ENCODE data around the gene RSPRY1.

Gene RSPRY1

GRCh38 chr16:57282510-57283213 lies 96.5 kb downstream of the RSPRY1 start:
- Histone ChIP-seq H4K12ac (ENCODE audit: low read depth, low read length) (no peak overlapping the region), H4K91ac (ENCODE audit: low read depth, low read length) (no peak overlapping the region), H3K4me1 (ENCODE audit: control insufficient read depth in 1 of 2, insufficient read depth in 2 of 2, low read length in 2 of 2) (peaks cover 9 to 12% of the 10 kb centered on the region in 2 experiments), H3K27ac (ENCODE audit: low read depth, low read length) (no peak overlapping the region), H3K79me2 (ENCODE audit: control insufficient read depth, insufficient read depth, low read length, poor library complexity) (no peaks in the 10 kb centered on the region), H3K36me3 (ENCODE audit: control insufficient read depth in 1 of 2, insufficient read depth in 2 of 2, low read length in 2 of 2) (no peaks in the 10 kb centered on the region), H3K27me3 (ENCODE audit: insufficient read depth, low read length) (peaks cover 23% of the 10 kb centered on the region), H3K23ac (ENCODE audit: low read length) (no peak overlapping the region), H3K9ac (ENCODE audit: low read length) (no peak overlapping the region), H4K8ac (ENCODE audit: low read depth, low read length) (no peak overlapping the region), H3K4me2 (ENCODE audit: low read length) (no peak overlapping the region), H3K9me3 (ENCODE audit: insufficient read depth, low read depth, low read length) (peaks cover 4% of the 10 kb centered on the region), H2BK12ac (ENCODE audit: low read length) (no peak overlapping the region), H2BK5ac (ENCODE audit: low read depth, low read length, poor library complexity) (no peak overlapping the region), H3K4me3 (ENCODE audit: low read depth, low read length) (peak overlapping the region; percentile 7), H3K18ac (ENCODE audit: low read length) (no peak overlapping the region), H3K4ac (ENCODE audit: low read depth, low read length) (no peak overlapping the region), H3K79me1 (ENCODE audit: low read length) (peaks cover 6% of the 10 kb centered on the region), H2BK120ac (ENCODE audit: insufficient read depth, low read length, poor library complexity) (no peak overlapping the region), H2AK5ac (ENCODE audit: low read length) (no peak overlapping the region), H2AFZ (ENCODE audit: insufficient read depth, low read length, poor library complexity) (no peak overlapping the region), H3K14ac (ENCODE audit: low read length) (no peak overlapping the region)
- no peak for DNase-seq
- WGBS (ENCODE audit: extremely low coverage, insufficient coverage, insufficient read length): no CpG with 5 or more reads among the region's 8 CpGs

- H3K27me3 ChIP-seq (ENCODE audit: insufficient read depth, low read length): peaks cover 23% of the 10 kb centered on the region
- H2BK120ac ChIP-seq (ENCODE audit: insufficient read depth, low read length, poor library complexity): no peak overlapping the region
- H3K79me2 ChIP-seq (ENCODE audit: control insufficient read depth, insufficient read depth, low read length, poor library complexity): no peaks in the 10 kb centered on the region
- H2BK12ac ChIP-seq (ENCODE audit: low read length): no peak overlapping the region
- no peak overlapping the region for H4K8ac ChIP-seq (ENCODE audit: low read depth, low read length)
- H3K79me1 ChIP-seq (ENCODE audit: low read length): peaks cover 6% of the 10 kb centered on the region
- H3K4me1 ChIP-seq (ENCODE audit: control insufficient read depth in 1 of 2, insufficient read depth in 2 of 2, low read length in 2 of 2): peaks cover 9 to 12% of the 10 kb centered on the region in 2 experiments
- no CpG with 5 or more reads among the region's 24 CpGs for WGBS (ENCODE audit: extremely low coverage, insufficient coverage, insufficient read length)
- H3K4me2 ChIP-seq (ENCODE audit: low read length): no peak overlapping the region
- H2BK5ac ChIP-seq (ENCODE audit: low read depth, low read length, poor library complexity): no peak overlapping the region
- H3K14ac ChIP-seq (ENCODE audit: low read length): no peak overlapping the region
- H3K18ac ChIP-seq (ENCODE audit: low read length): no peak overlapping the region
- H3K4me3 ChIP-seq (ENCODE audit: low read depth, low read length): no peak overlapping the region
- DNase-seq: peak in 1 of 2 donors; percentile 32
- no peak overlapping the region for H2AK5ac ChIP-seq (ENCODE audit: low read length)
- H4K91ac ChIP-seq (ENCODE audit: low read depth, low read length): no peak overlapping the region
- H3K9me3 ChIP-seq (ENCODE audit: insufficient read depth, low read depth, low read length): peaks cover 4% of the 10 kb centered on the region
- H3K23ac ChIP-seq (ENCODE audit: low read length): no peak overlapping the region
- no peak overlapping the region for H3K27ac ChIP-seq (ENCODE audit: low read depth, low read length)
- H3K9ac ChIP-seq (ENCODE audit: low read length): no peak overlapping the region
- H4K12ac ChIP-seq (ENCODE audit: low read depth, low read length): no peak overlapping the region
- no peak overlapping the region for H2AFZ ChIP-seq (ENCODE audit: insufficient read depth, low read length, poor library complexity)
- no peak overlapping the region for H3K4ac ChIP-seq (ENCODE audit: low read depth, low read length)
- H3K36me3 ChIP-seq (ENCODE audit: control insufficient read depth in 1 of 2, insufficient read depth in 2 of 2, low read length in 2 of 2): no peaks in the 10 kb centered on the region
Measured at GRCh38 chr16:57283214-57283958, 97.3 kb downstream of the RSPRY1 start.

GRCh38 chr16:57283959-57284208 lies 97.8 kb downstream of the RSPRY1 start:
- Histone ChIP-seq H3K4me3 (ENCODE audit: low read depth, low read length) (peak overlapping the region; percentile 50), H2AFZ (ENCODE audit: insufficient read depth, low read length, poor library complexity) (no peak overlapping the region), H4K91ac (ENCODE audit: low read depth, low read length) (no peak overlapping the region), H2BK12ac (ENCODE audit: low read length) (no peak overlapping the region), H3K79me2 (ENCODE audit: control insufficient read depth, insufficient read depth, low read length, poor library complexity) (no peaks in the 10 kb centered on the region), H3K27me3 (ENCODE audit: insufficient read depth, low read length) (peaks cover 23% of the 10 kb centered on the region), H3K9me3 (ENCODE audit: insufficient read depth, low read depth, low read length) (peaks cover 4% of the 10 kb centered on the region), H3K9ac (ENCODE audit: low read length) (no peak overlapping the region), H3K18ac (ENCODE audit: low read length) (no peak overlapping the region), H2BK5ac (ENCODE audit: low read depth, low read length, poor library complexity) (no peak overlapping the region), H3K23ac (ENCODE audit: low read length) (no peak overlapping the region), H4K8ac (ENCODE audit: low read depth, low read length) (no peak overlapping the region), H2BK120ac (ENCODE audit: insufficient read depth, low read length, poor library complexity) (no peak overlapping the region), H4K12ac (ENCODE audit: low read depth, low read length) (no peak overlapping the region), H3K14ac (ENCODE audit: low read length) (no peak overlapping the region), H3K4ac (ENCODE audit: low read depth, low read length) (no peak overlapping the region), H3K4me2 (ENCODE audit: low read length) (peak overlapping the region; percentile 63), H2AK5ac (ENCODE audit: low read length) (no peak overlapping the region), H3K36me3 (ENCODE audit: control insufficient read depth in 1 of 2, insufficient read depth in 2 of 2, low read length in 2 of 2) (no peaks in the 10 kb centered on the region), H3K27ac (ENCODE audit: low read depth, low read length) (no peak overlapping the region), H3K4me1 (ENCODE audit: control insufficient read depth in 1 of 2, insufficient read depth in 2 of 2, low read length in 2 of 2) (peaks cover 9 to 12% of the 10 kb centered on the region in 2 experiments), H3K79me1 (ENCODE audit: low read length) (peaks cover 6% of the 10 kb centered on the region)
- DNase-seq: no peak
- no CpG with 5 or more reads among the region's 14 CpGs for WGBS (ENCODE audit: extremely low coverage, insufficient coverage, insufficient read length)

DNA sequence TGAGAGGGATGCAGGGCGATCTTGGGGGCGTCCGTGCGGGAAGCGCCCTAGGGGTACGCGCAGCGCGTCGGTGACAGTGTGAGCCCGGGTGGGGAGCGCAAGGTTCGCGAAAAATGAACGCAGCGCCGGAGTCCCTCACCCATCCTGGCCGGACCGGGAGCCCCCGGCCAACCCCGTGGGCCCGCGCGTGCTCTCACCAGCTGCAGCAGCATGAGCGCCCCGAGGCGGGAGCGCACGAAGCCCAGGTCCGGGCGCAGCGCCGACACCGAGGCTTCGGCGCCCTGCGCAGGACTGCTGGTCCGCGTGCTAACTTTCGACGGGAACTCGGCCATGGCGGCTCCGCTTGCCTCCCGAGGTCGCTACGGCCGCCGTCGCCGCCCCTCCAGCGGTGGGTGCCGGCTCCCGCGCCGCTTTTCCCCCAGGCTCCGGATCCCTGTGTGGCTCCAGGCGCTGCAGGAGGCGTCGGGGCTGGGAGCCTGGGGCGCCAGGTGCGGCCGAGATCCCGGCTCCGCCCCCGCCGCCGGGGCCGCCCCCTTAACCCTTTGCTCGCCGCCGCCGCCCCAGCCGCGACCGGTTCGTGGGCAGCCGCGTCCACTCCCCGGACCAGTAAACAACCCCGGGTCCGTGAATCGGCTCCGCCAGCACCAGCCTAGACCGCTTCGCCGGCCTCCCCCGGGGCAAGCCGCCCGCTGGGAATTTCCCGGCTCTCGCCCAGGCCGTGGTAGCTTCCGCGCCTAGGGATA lies 98.3 kb downstream of the RSPRY1 start, which contains the start of gene PLLP:
Gene PLLP (minus strand): TSS at position 464 of the 743 bp plus-strand sequence. CDS start 132 bp downstream, at position 332.
- no peak within 1 kb of the TSS for H3K4ac ChIP-seq (ENCODE audit: low read depth, low read length)
- peak within 1 kb of the TSS; percentile 50 for H3K4me3 ChIP-seq (ENCODE audit: low read depth, low read length)
- peak within 1 kb of the TSS; percentile 63 for H3K4me2 ChIP-seq (ENCODE audit: low read length)
- peak within 1 kb of the TSS; percentile 77 for H4K12ac ChIP-seq (ENCODE audit: low read depth, low read length)
- no peak within 1 kb of the TSS for H3K9ac ChIP-seq (ENCODE audit: low read length)
- H3K4me1 ChIP-seq (ENCODE audit: control insufficient read depth in 1 of 2, insufficient read depth in 2 of 2, low read length in 2 of 2): peaks cover 9 to 12% of the 10 kb centered on the region in 2 experiments
- no peak within 1 kb of the TSS for H2AK5ac ChIP-seq (ENCODE audit: low read length)
- H3K79me1 ChIP-seq (ENCODE audit: low read length): peaks cover 6% of the 10 kb centered on the region
- peak within 1 kb of the TSS; percentile 76 for H3K14ac ChIP-seq (ENCODE audit: low read length)
- H3K23ac ChIP-seq (ENCODE audit: low read length): no peak within 1 kb of the TSS
- no peak within 1 kb of the TSS for H2BK120ac ChIP-seq (ENCODE audit: insufficient read depth, low read length, poor library complexity)
- peak within 1 kb of the TSS; percentile 55 for H4K8ac ChIP-seq (ENCODE audit: low read depth, low read length)
- H2AFZ ChIP-seq (ENCODE audit: insufficient read depth, low read length, poor library complexity): peak within 1 kb of the TSS; percentile 91
- peak within 1 kb of the TSS; percentile 45 for H2BK12ac ChIP-seq (ENCODE audit: low read length)
- no peak within 1 kb of the TSS for H2BK5ac ChIP-seq (ENCODE audit: low read depth, low read length, poor library complexity)
- peaks cover 23% of the 10 kb centered on the region for H3K27me3 ChIP-seq (ENCODE audit: insufficient read depth, low read length)
- peak within 1 kb of the TSS; percentile 54 for H3K18ac ChIP-seq (ENCODE audit: low read length)
- no peaks in the 10 kb centered on the region for H3K79me2 ChIP-seq (ENCODE audit: control insufficient read depth, insufficient read depth, low read length, poor library complexity)
- H3K36me3 ChIP-seq (ENCODE audit: control insufficient read depth in 1 of 2, insufficient read depth in 2 of 2, low read length in 2 of 2): no peaks in the 10 kb centered on the region
- no peak within 1 kb of the TSS for H3K27ac ChIP-seq (ENCODE audit: low read depth, low read length)
- H3K9me3 ChIP-seq (ENCODE audit: insufficient read depth, low read depth, low read length): peaks cover 4% of the 10 kb centered on the region
- no peak within 1 kb of the TSS for H4K91ac ChIP-seq (ENCODE audit: low read depth, low read length)
- WGBS (ENCODE audit: extremely low coverage, insufficient coverage, insufficient read length): no CpG with 5 or more reads among the region's 95 CpGs
- DNase-seq: peak; percentile 26 to 77
